IPS-11a (cell line): ENCODE measurements around the gene RNU1-1.
A peak's percentile ranks its signal among the peaks of the same experiment; 100 is the strongest.
"Not testable (repeated sequence)": the region's sequence is repeated elsewhere in the genome, so short reads cannot be mapped to it uniquely, and the experiment has no call there.

Experiments
- H3K4me3 ChIP-seq: one replicate; pipeline ENCODE4 v1.5.1; 2013; ENCODE audit warnings: low read depth, low read length, control low read depth

RNU1-1 gene

DNA sequence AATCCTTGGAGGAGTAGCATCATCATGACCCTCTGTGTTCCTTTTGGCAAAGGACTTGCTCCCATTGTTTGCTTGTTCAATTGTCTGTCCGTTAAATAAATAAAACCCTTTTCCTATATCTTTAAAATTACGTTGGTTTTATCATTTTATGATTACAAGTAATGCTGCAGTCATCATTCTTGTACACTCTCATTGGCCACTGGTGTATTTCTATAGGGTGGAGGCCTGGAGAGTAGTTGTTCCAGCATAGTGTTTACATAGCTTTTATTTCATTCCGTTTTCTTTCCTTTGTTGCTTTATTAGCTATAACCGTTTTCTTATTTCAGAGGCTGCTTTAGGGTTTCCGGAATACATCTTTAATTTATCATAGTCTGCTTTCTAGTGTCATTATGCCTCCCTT, 7.6 kb upstream of the RNU1-1 start:
- not testable (repeated sequence) for H3K4me3 ChIP-seq

DNA sequence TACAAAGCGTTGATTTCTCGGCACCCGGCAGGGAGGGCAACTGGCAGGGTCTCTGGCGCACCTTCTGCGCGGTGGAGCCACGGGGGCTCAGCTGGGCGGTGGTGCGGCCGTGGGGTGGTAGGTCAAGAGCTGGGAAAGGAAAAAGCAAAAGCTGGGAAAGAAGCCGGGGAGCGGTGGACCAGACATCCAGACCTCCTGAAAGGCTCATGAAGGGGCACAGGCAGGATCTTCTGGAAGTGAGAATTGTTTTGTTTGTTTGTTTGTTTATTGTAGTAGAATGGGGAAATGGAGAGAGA, 7.2 kb upstream of the RNU1-1 start:
- H3K4me3 ChIP-seq, result no peak overlapping the region

DNA sequence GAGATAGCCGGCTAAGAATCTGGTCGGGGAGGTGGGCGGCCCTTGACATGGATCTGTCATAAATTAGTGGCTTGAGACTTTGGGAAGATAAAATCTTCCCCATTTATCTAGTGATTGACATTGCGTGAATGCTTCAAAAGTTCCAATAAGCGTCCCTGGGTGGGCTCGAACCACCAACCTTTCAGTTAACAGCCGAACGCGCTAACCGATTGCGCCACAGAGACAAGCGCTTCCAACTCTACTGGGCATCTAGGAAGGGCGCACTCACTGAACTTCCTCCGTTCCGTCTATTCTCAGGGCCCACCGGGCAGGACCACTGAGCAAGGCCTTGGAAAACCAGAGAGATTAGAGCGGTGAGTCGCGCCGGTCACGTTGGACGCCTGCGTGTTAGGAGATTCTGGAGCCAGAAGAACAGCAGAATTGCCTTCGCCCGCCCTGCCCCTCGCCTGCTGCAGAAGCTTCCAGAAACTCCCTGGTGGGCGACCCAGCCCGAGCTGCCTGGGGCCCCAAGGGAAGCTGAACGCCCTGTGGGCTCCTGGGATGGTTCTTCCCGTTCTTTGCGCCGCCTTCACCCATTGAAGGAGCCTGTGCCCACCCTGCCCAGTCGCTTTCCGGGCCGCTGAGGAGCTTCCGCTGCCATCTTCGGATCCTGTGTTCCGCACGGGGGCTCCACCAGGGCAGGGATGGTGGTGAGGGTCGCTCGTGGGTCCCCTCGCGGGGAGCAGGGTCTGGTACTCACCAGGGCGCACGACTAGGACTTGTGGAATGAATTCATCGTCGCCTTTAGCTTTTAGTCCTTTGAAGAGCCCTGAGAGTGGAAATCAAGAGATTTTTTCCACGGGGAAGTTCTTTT, 6.6 kb upstream of the RNU1-1 start:
- not testable (repeated sequence) for H3K4me3 ChIP-seq

DNA sequence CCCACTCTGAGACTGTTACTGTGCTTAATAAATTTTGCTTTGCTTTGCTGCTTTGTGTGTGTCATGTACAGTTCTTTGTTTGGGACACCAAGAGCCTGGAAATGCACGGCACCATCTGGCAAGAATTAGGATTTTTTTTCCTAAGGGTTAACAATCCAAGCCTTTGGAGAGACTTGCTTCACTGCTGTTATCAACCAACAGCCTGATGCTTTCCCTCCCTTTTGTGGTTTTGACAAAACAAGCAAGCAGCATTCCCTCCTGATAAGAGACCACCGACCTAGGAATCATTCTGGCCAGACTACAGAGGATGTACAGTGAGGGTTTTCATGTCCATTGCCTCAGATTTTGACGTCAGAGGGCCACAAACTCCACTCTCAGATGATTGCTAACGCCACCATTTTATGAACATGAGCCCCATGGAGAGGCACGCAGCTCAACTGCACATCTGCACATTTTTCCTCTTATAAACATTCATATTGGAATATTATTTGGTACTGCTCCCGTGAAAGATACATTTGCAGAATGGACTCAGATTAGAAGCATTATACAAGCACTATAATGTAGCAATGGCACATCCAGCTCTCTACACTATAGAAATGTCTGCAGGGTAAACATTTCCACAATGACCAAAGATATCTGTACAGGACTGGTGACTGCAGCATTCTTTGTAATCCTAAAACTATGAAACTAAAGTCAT, 5.3 kb upstream of the RNU1-1 start:
- H3K4me3 ChIP-seq, result not testable (repeated sequence)

DNA sequence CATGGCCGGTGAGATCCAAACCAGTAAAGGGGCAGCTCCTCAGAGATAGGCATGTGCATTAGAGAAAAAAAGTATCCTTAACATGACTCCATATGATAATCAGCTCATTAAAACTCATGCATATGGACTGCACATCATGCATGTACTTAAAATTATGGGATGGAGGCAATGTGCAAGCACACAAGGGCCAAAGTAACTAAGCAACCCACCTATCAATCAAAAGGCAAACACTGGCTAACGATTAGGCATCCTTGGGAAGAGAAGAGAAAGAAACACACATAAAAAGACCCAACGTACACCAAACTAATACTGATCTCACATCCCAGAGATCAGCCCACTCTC, 4.8 kb upstream of the RNU1-1 start:
- H3K4me3 ChIP-seq, result not testable (repeated sequence)

DNA sequence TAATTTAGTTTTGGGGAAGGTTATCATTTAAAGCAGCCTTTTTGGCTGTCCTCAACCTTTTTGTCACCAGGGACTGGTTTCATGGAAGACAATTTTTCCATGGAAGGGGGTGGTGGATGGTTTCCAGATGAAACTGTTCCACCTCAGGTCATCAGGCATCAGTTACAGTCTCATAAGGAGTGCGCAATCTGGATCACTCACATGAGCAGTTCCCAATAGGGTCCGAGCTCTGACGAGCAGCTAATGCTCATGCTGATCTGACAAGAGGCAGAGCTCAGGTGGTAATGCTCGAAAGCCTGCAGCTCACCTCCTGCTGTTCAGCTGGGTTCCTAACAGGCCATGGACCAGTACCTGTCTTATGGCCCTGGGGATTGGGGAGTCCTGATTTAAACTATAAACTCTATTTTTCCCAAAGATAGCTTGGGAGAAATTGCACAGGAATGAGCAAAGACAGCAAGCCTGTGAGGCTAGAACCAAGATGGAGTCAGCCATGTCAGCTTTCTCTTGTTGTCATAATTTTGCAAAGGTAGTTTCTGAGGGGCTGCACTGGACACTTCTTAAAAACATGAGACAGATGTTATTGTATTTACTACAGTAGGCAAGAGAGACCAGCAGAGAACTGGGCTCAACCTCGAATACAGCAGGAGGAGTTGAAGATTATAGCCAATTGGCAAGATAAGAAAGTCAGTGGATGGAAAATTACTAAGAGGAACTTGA, 2.8 kb upstream of the RNU1-1 start:
- not testable (repeated sequence) for H3K4me3 ChIP-seq

DNA sequence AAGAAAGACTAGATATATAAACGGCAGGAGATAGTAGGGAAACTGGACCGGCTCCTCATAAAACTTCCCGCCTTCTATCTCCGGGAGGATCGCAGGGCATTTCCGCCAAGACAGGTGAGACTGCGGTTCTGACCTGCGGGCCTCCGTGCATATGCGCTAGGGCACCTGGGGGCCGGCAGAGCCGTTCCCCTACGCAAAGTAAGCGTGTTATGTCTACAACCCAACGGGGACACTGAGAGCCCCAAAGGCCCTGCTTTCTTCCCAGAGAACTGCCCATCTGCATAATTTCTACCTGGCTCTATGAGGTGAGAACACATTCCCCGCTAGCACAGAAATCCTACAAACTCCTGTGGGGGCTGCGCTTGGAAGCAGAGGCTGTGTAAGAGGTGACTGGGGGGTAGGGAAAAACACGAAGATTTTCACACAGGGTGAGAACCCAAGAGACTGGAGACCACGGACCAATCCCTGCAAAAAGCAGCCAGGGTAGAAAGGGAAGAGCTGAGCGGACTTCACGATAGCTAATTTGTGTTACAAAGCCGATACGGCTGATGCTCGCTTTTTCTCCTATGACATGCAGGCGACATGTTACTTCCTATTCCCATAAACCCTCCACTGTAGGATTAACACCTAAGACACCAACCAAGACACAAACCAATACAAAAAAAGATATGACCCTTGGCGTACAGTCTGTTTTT, 526 bp downstream of the RNU1-1 start:
- H3K4me3 ChIP-seq, result not testable (repeated sequence)

DNA sequence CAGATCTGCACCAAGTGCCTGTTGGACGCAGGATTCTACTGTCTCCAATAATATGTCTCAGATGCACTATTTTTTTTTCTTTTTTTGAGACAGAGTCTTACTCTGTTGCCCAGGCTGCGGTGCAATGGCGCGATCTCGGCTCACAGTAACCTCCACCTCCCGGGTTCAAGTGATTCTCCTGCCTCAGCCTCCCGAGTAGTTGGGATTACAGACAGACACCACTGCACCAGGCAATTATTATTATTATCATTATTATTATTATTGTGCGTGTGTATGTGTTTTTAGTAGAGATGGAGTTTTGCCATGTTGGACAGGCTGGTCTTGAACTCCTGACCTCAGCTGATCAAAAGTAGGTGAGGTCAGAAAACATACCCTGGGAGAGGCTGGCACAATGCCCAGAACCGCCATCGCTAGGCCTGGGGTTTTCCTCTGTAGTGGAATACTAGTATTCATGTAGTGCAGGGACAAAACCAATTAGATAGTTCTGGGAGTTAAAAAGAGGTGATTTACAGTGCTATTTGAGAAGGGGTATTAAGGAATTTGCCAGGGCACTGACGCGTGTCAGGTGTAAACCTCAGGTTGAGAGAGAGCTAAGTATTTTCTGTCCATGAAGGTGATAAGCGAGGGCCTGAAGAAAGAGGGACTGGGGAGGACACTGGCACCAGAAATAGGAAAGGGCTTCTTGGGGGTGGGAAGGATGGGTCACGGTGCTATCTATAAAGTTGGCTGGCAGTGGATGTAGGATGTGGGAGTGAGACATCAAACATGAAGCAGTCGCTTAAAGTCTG, 1.3 kb downstream of the RNU1-1 start:
- H3K4me3 ChIP-seq, result not testable (repeated sequence)

DNA sequence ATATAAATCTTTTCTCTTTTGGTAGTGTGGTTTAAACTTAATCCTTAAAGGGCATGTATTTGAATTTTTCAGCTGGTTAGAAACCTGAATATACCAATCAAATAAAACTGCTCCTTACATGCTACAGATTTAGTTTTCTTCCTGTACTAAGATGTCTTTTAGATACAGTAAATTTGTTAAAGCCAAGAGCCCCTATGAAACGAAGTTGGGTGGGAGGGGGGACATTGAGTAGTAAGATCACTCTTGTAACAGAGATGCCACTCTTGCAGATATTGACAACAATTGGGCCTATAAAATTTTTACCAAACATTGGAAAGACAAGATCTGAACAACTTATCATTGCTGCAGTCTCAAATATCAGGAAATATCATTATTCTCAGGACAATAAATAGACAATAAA, 2.2 kb downstream of the RNU1-1 start:
- not testable (repeated sequence) for H3K4me3 ChIP-seq

DNA sequence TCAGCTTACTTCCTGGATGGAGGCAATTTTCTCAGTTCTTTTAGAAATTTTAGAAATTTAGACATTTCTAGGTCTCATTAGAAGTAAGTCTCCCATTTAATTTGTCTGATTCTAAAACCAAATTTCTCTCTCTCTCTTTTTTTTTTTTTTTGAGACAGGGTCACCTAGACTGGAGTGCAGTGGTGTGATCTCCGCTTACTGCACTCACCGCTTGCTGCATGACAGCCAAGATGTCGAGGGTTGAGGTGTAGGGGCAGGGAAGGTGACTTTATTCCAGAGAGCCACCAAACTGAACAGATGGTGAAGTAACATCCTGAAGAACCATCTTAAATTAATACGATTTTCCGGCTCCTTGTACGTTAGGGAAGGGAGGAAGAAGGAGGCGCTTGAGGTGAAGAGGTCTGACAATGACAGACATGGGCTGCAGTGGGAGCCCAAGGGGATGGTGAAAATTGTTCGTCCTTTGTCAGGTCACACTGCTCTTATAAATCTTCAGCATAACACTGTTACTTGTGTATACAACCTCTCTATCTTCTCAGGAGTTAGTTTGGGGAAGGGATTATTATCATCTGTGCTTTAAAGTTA, 5.1 kb downstream of the RNU1-1 start:
- H3K4me3 ChIP-seq, result not testable (repeated sequence)

DNA sequence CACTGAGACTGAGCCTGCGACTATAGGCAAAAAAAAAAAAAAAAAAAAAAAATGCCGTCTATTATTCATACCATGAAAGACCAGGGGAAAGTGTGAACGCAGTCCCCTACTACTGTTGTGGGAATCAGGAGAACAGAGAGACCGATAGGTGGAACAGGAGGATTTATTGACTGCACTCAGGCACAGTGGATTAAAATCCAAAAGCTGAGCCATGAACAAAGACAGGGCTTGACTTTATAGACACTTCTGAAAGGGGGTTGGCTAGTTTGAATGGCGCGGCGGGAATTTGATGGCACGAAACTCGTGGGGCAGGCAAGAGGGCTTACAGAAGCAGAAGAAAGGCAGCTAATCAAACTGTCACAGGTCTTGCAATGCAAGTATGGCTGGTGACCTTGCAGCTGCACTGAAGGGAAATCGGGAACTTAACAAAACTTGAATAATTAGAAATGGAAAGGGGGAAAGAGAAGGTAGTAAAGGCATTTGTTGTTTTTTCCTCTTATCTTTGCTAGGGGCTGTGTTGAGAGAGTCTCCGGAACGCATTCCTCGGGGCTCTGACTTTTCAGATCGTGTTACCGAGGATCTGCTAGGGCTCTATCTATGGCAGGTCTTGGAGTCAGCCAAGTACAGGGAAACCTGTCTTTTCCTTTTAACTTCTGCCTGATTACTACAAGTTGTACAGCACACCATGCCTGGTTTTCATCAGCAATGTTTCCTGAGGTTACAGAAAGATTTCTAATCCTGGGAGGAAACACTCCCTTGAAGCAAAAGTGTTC, 7.5 kb downstream of the RNU1-1 start:
- not testable (repeated sequence) for H3K4me3 ChIP-seq

DNA sequence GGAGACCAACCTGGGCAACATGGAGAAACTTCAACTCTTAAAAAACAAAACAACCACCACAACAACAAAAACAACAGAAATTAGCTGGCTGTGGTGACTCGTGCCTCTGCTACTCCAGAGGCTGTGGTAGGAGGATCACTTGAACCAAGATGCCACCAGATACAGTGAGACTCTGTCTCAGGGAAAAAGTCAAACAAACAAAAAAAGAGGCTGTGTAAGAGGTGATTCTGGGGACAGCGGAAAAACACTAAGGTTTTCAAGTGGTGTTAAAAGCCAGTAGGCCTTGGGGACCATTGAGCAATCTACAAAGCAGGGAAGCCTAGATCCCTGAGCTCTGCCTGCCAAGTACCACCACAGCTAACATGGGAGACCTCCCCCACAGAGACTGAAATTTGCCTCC, 8.2 kb downstream of the RNU1-1 start:
- not testable (repeated sequence) for H3K4me3 ChIP-seq

DNA sequence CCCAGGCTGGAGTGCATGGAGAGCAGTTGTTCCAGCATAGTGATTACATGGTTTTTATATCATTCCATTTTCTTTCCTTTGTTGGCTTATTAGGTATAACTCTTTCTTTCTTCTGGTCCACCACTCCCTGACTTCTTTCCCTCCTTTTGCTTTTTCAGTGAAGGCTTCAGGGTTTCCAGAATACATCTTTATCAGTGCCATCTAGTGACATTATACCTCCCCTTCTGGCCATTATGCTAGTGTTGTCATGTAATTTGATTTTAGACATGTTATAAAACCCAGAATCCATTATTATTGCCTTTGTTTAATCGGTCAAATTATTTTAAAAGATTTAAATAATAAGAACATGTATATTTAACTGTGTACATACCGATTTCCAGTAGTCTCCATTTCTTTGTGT, 10.6 kb downstream of the RNU1-1 start:
- no peak overlapping the region for H3K4me3 ChIP-seq

DNA sequence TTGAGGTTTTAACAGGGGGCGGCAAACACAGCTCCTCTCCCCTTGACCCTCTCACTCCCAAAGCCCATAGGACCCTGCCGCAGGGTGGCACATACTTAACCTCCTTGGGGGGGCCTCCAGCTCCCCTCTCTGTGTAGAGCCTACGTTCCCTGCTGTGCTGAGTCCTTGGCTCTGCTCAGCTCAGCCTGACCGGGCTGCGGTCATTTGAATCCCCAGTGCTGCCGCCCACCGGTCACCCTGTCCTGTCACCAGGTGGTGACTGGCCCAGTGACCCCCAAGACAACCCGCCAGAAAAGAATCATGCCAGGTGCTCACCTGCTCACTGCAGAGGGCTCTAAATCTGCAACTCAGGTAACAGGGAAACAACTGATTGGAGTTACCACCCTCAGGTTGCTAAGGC, 12.6 kb downstream of the RNU1-1 start:
- H3K4me3 ChIP-seq, result not testable (repeated sequence)

DNA sequence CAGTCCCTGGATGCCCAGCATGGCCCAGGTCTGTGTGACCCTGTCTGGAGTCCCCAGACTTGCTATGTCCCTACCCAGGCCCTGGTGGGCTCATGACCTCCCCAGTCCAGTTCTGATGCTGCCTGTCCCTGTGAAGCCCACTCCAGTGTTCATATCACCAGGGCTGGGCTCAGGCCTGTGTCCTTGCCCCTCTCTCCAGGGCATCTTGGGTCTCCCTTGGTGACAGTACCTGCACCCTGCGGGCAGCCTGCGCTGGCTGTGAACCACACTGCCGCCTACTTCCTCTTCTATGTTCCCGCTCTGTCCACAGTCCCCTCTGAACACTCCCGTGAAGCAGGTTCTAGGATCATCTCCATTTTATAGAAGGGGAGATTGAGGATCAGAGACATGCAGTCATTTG, 13.1 kb downstream of the RNU1-1 start:
- not testable (repeated sequence) for H3K4me3 ChIP-seq

DNA sequence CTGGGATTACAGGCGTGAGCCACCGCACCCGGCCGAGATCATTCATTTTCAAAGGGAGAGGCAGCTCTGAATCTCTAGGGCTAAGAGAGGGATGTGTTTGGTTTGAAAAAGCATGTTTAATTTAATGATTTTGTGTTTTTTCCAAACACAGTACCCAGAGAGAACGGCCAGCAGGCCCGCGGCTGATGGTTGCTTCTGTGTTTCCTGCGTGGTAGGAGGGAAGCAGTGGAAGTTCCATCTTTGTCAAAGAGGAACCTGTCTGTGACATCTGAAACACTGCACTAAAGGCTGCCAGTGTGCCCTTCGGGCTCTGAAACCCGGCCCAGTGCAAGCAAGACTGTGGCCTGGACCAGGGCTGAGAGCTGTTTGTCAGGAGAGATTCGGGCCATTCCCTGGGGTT, 13.6 kb downstream of the RNU1-1 start:
- H3K4me3 ChIP-seq, result not testable (repeated sequence)

DNA sequence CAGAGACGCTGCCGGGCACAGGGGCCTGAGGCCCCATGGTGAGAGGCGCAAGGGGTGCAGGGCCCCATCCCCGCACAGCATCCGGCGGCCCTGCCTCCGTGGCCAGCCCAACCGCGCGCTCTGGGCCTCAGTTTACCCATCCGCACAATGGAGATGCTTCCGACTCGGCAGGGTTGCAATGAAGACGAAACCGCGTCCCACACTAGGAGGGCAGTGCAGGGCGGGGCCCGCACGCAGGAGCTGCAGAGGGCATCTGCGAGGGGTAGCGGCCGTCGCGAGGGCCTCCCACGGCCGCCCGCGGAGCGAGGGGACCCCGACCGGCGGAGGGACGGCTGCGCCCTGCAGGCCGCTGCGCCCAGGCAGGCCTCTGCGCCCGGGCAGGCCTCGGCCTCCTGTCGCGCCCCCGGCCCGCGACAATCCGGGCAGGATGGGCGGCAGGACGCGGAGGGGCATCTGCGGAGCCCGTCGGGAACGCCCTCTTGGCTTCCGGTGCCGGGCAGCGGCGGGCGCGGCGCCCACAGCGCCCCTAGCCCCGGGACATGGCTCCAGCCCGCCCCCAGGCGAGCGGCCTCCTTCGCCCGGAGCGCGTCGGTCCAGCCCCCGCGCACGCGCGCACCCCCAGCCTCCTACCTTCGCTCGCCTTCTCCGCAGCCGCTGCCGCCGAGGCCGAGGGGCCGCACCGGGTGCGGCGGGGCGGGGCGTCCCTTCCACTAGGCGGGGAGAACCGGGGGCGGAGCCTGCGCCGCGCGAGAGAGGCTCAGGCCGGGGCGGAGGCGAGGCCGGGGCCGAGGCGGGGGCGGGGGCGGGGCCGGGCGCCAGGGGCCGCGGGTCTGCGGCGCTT, 15.3 kb downstream of the RNU1-1 start:
- H3K4me3 ChIP-seq, result peak overlapping the region; percentile 69

DNA sequence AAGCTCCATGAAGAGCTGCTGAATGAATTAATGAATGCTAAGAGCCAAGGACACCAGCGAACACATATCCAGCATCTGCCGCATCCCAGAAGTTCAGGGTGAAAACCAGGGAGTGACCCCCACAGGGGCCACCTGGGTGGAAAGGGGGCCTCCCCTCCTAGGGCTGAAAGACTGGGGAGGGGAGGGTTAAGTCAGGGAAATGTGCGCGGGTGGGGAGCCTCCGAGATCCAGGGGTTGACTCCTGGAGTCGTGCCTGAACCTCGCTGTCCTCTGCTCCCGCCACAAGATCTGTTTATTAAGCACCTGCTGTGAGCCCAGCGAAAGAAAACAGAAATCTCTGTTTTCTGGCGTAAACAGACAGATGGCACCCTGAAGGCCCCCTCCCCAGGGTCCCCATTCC, 16.0 kb downstream of the RNU1-1 start:
- H3K4me3 ChIP-seq, result not testable (repeated sequence)

DNA sequence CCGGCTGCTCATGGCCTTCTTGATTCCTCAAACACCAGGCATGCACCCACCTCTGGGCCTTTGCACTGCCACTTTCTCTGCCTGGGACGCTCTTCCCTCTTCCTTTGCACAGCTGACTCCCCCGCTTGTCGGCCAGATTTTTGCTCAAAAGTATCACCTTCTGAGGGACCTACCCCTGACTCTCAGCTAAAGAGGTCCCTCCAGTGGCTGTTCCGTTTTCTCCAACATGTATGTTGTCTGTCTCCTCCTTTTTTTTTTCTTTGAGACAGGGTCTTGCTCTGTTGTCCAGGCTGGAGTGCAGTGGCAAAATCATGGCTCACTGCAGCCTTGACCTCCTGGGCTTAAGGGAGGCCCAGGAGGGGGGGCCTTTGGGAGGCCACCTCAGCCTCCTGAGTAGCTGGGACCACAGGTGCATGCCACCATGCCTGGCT, 16.6 kb downstream of the RNU1-1 start:
- H3K4me3 ChIP-seq, result not testable (repeated sequence)
